Pulmonary artery endothelial cell (primary cell): ENCODE measurements around the gene PSORS1C1. TPM values are rescaled to one million over a fixed set of nuclear protein-coding genes. Genes with fewer than 3 reads are reported as not detected.

Source experiments
- DNase-seq: peaks from one replicate; pipeline ENCODE4 v3.0.0-alpha.2; 2011; ENCODE audit warnings: low read depth, low spot score
- total RNA-seq: library from RNA; depleted of rRNA; stranded (reverse); fragments of >200 nt; gene quantifications from 2 replicates; pipeline ENCODE4 v1.2.3, GENCODE V29; 2014

Gene PSORS1C1
- total RNA-seq, 1 donor from 2014 or later, result 2.2 TPM

DNA sequence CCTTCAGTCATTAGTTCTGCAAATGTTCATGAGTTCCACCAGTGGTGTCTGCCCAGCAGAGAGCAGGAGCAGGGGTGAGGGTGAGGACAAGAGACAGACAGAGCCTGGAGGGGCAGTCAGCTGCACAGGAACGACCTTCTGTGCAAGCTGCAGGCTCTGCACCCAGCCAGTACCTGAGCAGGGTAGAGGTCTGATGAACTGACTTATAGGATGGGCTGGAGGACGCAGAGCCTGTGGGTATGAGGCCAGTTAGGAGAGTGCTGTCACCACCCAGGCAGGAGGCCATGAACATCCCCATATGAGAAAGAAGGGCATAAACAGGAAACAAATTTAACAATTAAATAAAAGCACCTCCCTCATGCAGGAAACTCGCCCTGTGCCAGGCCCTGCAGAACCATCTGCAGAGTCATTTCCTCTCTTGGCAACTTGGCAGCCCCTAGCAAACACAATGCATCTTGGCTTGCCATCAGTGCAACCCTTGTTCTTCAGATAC is 20.2 kb upstream of the PSORS1C1 start:
- peak; percentile 64 for DNase-seq

DNA sequence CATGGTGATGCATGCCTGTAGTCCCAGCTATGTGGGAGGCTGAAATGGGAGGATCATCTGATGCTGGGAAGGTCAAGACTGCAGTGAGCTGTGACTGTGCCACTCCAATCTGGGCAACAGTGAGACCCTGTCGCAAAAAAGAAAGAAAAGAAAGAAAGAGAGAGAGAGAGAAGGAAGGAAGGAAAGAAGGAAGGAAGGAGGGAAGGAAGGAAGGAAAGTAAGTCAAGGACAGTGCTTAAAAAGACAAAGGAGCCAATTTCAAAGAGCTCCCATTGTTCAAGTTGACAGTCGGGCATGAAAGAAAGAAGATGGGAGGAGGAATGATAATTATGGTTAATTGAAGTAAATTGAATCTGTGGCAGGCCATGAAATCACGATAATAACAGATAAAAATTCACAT is 18.4 kb upstream of the PSORS1C1 start:
- no peak for DNase-seq

DNA sequence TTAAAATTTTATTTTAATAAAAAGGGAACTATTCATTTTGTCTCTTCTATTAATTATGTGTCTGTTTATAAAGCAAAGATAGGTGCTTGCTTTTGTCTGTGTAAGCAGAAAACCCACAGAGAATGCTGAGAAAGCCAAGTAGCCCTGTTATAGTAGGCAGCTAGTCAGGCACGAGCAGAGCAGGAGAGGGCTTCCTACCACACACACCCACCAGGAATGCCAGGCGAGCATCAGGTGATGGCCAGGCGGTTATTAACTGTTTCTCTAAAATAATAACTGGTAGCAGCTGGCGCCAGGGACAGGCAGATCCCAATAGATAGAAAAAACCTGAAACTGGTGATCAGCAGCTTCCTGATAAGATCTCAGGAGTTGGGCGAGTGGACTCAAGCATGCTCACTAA is 17.9 kb upstream of the PSORS1C1 start:
- no peak for DNase-seq

DNA sequence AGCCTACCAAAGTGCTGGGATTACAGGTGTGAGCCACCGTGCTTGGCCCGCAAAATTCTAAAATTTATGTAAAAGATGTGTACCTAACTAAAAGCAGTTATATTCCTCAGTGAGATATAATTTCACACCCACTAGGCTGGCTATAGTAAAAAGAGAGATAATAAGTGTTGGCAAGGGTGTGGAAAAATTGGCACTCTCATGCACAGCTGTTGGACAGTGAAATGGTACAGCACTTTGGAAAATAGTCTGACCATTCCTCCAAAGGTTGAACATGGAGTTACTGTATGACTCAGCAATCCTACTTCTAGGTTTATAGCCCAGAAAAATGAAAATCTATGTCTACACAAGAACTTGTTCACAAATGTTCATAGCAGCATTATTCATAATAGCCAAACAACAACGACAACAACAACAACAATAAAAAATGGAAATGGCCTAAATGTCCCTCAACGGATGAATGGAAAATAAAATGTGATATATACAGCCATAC is 16.1 kb upstream of the PSORS1C1 start:
- DNase-seq, result no peak

DNA sequence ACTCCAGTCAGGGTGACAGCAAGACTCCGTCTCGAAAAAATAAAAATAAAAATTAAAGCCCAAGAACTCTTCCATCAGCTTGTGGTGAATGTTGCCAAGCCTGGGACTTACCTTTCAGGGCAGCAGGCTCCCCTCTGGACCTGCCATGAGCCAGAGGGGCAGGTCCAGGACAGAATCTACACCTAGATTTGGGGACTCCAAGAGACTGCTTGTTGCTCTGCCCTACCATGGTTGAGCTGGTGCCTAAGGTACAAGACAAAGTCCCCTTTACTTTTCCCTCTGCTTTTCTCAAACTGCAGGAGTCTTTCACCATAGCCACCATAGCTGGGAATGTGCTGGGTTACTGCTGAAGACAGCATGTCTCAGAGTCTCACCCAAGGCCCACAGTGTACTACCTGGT is 11.5 kb upstream of the PSORS1C1 start:
- no peak for DNase-seq

DNA sequence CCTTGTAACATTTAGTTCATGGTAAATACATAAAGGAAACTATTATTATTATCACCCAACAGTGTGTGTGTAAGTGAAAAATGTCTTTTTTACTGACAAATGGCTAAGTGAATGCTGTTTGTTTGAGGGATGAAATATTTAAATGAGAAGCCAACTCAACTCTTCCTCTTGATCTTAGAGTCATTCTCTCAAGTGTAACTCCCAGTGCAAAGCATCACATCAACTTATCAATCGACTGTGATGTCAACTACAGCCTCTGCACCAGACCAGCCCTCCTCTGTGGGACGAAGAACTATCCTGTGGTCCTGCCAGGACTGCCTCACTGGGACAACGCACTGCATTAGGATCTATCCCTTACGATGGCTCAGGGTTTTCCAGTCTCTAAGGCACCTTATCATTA is 7.5 kb upstream of the PSORS1C1 start:
- no peak for DNase-seq

DNA sequence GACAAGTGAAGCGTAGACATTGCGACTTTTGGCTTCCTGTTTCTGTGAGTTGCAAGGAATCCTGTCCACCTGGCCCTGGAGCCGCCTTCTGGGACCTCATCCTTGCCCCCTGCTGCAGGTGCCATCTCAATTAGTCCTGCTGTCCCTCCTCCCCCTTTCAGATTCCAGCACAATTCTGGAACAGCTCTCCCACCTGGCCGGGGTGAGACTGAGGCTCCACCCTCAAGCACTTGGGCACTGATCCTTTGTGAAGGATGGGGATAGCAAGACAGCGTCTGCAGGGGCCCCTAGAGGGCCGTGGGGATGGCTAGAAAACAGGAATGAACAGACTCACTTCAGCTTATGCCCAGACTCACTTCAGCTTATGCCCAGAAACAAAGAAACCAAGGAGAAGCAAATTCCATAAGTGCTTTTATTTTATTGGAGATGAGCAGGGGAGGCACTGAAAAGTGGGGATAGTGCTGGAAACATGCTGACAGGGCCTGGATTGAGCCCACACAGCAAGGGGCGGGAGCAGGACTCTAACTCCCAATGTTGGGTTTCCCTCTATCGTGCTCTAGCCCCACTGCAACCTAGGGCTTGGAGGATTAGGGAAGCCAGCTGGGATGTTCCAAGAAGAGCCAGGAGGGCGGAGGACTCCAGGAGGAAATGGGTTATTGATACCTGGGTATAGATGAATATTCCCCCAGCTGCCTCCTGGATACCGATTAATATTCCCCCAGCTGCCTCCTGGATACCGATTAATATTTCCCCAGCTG is 3.6 kb upstream of the PSORS1C1 start:
- no peak for DNase-seq

DNA sequence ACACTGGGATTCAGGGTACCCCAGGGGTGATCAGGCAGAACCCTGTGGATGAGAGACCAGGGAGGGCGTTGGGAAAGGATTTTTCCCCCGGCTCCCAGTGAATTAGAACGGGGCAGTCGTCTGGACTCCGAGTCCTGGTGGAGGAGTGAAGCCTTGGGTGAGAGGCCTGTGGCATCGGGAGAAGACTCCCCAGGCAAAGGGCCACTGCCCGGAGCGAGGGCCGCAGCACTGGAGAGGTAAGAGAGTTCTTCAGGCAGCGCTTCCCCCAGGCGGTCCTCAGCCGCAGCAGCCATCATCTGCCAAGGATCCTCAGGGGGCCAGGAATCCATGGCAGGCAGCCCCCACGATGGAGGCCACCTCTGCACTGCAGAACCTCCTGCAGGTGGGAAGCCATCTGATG is 2.9 kb upstream of the PSORS1C1 start:
- DNase-seq, result no peak

DNA sequence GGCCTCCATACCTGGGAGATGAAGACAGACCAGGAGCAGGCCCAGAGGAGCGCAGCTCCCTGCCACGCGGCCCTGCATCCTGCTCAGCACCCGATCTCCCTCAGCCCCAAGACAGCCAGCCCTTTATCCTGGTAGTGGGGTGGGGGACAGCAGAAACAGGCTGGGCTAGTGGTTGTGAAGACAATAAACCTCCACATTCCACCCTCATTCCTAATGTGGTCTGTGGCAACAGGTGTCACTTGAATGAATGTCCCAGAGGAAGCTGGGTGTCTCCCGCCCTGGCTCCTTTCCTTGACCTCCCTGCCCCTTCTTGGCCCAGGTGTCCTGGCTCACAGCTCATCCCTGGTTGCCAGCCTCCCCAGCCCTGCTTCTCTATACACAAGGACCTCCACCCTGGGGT is 2.1 kb upstream of the PSORS1C1 start, which contains the start of gene C6orf15:
Gene C6orf15, minus strand, starts transcription at position 98 of the 400 bp plus-strand sequence. Its CDS starts 20 bp downstream, at position 78.
- no peak for DNase-seq

DNA sequence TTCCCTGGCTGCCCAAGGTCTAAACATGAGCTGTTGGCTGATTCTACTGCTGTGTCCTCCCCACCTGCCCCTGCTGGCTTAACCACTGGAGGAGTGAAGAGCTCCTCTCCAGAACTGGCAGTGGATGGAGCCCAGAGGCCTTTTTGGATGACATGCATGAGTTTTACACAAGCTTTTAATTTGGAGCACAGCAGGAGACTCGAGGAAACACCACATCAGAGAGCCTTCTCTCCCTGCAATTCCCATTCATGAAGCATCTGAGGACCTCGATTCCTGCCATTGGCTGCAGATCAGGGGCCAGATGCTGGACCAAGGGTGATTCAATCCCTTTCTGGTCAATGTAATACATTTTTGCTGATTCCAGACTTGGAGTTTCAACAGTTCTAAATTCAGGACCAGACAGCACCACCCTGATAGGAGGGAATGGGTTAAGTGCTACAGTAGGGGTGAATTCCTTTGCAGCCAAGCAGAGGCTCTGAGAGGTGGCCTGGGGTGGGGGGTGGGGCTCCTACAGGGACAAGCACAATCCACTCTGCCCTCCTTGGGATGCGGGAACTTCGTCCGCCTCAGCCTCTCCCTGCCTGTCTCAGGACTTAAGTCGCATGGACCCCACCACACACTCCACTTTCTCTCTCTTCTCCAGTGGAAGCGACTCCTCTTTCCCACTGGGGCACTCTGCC is 599 bp upstream of the PSORS1C1 start:
- DNase-seq, result no peak

DNA sequence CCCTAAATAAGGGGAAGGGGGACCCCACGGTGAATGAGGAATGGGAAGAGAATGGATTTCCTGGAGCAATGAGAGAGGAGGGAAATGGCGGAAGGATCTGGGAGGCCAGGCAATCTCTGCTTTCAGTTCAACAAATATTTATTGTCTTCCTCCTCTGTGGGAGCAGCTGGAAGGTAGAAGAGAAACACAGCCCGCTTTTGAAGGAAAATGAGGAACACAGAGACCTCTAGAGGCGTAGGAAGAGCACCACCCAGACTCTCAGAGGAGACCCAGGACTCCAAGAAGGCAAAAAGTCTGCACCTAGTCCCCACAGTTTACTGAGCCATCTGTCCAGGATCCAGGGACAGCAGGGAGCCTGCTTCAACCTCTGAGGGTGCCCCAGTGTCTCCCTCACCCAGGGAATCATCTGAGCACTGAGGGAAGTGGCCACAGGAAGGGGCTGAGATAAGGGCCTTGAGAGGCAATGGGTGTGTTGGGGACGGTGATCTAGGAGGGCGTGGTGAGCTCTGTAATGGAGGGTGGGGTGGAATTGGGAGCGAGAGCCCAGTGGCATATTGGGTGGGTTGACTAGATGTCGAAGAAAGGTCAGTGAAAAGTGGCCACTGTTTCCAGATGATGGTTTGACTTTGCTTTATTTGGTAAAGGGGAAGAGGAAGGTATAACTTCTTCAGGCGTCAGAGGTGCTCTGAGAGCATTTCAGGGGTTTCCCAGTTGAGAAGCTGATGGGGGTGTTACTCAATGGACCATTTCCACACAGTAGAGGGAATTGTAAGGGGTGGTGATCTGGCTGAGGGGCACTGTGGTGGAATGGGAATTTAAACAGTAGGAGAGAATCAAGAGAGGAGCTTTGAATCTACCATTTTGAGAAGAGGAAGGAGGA is 610 bp downstream of the PSORS1C1 start:
- no peak for DNase-seq

DNA sequence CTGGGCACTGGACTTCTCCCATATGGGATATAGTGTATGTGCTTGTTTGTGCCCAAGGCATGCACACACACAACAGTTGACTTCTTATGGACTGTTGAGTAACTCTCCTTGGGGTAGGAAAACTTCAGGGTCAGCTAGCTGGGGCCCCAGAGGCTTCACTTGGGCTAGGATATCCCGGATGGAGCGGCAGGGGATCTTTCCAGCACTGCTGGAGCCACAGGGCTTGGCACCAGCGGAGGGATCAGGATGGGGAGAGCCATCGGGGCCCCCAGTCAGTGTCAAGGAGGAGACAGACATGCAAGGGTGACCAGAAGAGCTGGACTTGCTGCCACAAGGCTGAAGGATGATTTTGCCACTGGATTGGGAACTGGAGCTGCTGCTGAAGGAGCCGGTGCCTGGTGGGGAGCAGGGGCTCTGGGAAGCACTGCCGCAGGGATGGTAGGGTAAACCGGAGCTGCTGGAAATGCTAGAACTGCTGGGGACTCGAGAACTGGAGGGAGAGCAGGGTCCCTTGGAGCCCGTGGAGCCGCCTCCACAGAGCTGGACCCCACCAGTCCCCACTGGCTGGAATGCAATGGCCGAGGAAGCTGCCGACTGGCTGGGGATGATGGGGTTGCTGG is 1.5 kb downstream of the PSORS1C1 start:
- no peak for DNase-seq

DNA sequence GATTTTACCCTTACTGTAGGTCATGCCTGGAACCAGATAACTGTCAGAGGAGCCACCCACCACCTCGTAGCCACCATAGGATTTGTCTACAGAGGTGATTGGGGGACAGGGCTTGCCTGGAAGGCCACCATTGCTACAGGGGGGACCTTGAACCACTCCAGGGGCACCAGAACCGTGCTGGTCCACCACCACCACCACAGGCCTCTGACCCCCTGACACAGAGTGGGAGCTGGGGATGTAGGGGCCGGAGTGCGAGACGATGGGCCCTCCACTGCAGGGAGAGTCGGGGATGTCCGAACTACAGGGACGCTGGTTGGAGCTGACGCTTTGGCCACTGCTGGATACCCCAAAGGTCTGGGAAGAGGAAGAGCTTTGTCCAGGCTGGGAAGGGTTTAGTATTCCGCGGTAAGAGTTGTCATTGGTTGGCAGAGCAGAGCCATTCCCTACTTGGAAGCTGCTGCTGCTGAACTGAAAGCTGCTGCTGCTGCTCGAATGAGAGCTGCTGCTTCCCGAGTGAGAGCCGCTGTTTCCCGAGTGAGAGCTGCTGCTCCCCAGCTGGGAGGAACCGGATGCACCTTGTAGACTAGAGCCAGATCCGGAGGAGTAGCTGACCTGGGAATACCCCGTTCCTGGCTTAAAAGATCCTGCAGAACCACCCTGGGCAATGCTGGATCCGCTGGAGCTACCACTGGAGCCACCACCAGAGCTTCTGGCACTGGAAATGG is 2.2 kb downstream of the PSORS1C1 start:
- DNase-seq, result no peak

DNA sequence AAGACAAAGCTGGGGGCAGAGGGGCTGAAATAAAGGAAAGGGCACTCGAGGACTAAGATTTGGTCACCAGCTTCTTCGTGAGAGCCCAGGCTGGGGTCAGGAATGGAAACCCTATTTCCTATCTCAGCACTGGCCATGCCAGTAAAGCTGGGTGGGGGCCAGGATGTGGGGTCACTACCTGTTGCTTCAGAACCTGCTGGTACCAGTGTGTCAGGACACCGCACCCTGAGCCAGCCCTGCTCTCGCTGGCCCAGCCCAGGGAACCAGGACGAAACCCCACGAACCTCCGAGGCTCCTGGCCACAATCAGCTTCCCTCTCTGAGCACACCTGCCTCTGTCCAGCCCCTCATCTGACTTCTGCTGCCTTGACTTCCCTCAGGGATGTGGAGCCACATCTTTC is 3.6 kb downstream of the PSORS1C1 start:
- DNase-seq, result no peak

DNA sequence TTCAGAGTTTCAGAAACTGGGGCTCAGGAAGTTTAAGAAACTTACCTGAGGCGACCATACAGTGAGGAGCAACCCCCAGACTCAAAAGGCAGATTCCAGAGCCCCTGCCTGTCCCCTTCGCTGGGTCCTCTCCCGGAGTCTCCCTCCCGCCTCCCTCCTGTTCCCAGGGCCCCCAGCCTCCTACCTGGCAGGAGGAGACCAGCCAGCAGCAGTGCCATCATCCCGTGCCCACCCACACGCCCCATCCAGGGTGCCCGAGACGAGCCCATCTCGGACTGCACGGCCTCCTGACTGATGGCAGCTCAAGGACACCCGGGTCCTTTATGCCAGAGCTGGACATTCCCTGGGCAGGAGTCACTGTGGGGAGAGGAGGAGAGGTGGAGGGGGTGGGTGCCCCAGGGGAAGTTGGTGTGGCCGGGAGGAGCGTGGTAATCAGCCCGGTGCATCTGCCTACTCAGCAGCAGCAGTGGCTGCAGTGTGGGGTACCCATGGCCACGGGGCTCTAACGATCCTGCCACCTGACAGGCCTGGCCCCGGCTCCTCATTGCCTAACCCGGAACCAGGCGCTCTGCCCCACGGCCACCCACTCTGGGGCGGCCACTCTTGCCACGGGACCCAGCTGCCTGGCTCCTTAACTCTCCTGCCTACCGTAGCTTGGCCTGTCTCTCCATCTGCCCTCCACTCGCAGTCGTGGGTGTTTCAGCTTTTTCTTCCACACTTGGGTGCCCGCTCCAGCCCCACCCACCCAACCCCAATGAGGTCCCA is 5.7 kb downstream of the PSORS1C1 start, which contains the start of gene CDSN:
Gene CDSN, minus strand, starts transcription at position 296 of the 765 bp plus-strand sequence. Its CDS starts 27 bp downstream, at position 269.
- no peak for DNase-seq

DNA sequence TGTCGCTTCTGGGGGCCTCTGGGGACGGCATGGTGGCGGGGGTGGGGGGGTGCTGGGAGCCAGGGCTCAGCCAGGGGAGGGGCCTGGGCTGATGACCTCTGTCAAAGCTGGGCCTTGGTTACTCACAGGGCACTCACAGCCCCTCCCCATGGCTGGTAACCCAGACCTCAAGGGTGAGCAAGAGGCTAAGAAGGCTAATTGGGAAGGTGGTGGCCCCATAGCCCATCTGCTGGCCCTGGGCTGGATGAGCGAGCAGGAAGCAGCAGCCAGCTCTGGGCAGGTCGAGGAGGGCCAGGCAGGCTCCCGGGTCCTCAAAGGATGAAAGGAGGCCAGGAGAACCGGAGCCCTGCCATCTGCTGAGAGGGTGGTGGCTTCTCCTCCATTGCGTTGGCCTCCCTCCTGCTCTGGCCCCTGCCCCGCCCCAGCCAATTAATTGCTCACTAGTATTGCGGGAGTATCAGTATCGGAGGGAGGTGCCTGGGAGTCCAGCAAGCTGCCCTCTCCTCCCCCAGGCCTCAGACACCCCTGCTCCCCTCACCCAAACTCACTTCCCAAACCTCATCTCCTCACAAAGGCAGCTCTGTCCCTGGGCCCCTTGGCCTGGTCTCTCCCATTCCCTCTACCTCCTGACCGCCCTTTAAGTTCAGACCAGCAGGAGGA is 6.7 kb downstream of the PSORS1C1 start:
- DNase-seq, result no peak

DNA sequence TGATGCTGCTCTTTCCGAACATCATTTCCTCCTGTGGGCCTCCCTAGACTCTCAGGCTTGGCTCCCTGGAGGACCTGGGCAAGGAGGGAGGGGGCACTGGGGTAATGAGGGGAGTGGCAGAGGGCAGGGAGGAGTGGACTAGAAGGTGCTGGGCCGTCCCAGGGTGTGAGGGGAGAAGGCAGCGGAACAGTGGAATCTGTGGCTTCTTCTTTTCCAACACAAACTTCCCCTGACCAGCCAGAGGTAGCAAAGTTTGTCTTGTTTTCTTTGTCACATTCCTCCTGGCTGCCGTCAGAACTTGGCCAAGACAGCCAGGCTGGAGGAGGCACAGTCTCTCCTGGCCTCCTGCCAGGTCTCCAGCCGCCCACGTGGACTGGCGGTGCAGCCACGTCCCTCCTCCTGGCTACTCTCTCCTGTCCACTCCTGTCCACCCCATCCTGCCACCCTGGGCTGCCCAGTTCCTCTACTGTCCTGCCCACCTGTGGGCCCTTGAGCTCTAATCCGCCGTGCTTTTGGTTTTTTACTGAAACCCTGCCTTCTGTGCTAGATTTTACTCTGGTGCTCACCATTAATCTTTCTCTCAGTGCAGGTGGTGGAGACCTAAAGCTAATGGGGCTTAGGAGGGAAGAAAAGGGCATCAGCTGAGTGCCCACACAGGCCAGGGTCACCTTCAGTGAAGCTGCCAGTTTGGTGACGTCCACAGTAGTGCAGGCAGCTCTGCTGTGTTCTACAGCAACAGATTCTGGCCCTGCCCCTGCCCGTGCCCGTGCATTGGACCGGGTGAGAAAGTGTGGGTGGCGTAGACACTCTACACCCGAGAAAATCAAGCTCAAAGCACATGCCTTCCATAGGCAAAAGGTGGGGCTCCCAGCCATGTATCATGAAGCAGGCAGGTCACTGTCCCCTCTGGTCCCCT is 8.4 kb downstream of the PSORS1C1 start:
- peak; percentile 84 for DNase-seq

DNA sequence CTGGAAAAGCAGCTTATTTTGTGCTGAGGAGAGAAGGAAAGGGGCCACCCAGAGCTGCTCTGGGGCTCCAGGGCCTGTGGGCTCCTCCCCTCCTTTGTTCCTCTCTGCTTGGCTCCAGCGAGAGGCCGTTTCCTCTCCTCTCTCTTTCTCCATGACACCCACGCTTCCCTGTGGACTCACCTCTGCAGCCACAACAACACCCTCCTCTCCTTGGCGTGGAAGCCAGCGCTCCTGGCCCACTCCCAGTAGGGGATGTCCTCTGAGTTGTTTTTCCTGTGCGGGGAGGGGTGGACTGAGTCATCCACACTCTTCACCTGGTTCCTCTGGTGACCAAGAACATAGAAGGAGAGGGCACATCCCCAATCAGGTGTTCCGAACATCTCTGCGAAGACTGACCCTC is 10.6 kb downstream of the PSORS1C1 start:
- DNase-seq, result peak; percentile 56
